ENCODE data around the gene PPIF. TPM values are rescaled to one million over a fixed set of nuclear protein-coding genes. Genes with fewer than 3 reads are reported as not detected.
A peak's percentile ranks its signal among the peaks of the same experiment; 100 is the strongest.

The PPIF gene
- total and polyA plus RNA-seq, 10 donors: 29.2 to 99.3 (median 67.5) TPM

GRCh38 chr10:79300711-79301110 is 46.6 kb upstream of the PPIF start:
- intact Hi-C loops (cut with DNase I; ENCODE audit: low total_unique reads): no loop called here
- Histone ChIP-seq H3K9me3 (no peaks in the 10 kb centered on the region), H3K27me3 (replicated peaks in 1 of 7) (no peaks in the 10 kb centered on the region), H3K4me3 (no peak overlapping the region), H3K27ac (peak overlapping the region in 1 of 8 donors; percentile 21), H3K4me1 (peaks cover 0 to 40% (median 18%) of the 10 kb centered on the region in 6 donors), H3K36me3 (peaks cover 0 to 100% (median 97%) of the 10 kb centered on the region in 6 donors)
- 86 to 94% (median 92%) methylated on average over 10 to 24 of the region's 24 CpGs for WGBS, 5 donors
- TF ChIP-seq POLR2AphosphoS5 (IDR thresholded peaks at IDR 0.05) (peak in 2 of 3 donors; percentile 57 to 69), POLR2A (IDR thresholded peaks at IDR 0.05) (no peak)
- DNase-seq: no peak

- 80 to 98% (median 91%) methylated on average over 12 to 19 of the region's 19 CpGs for WGBS, 5 donors
- H3K27ac ChIP-seq: peak overlapping the region in 2 of 8 donors; percentile 18 to 27
- intact Hi-C loops (cut with DNase I; ENCODE audit: low total_unique reads): no loop called here
Measured at GRCh38 chr10:79301754-79302530, 45.3 kb upstream of the PPIF start.

GRCh38 chr10:79303631-79304478 is 43.4 kb upstream of the PPIF start:
- WGBS, 5 donors: 90 to 97% (median 92%) methylated on average over 6 to 25 of the region's 25 CpGs
- no peak for DNase-seq
- Histone ChIP-seq H3K4me1 (peaks cover 0 to 14% (median 4%) of the 10 kb centered on the region in 6 donors), H3K36me3 (peaks cover under 1 to 100% (median 98%) of the 10 kb centered on the region in 6 donors), H3K4me3 (no peak overlapping the region), H3K27me3 (replicated peaks in 1 of 7) (no peaks in the 10 kb centered on the region), H3K9me3 (no peaks in the 10 kb centered on the region), H3K27ac (no peak overlapping the region)
- intact Hi-C loops (cut with DNase I; ENCODE audit: low total_unique reads): no loop called here
- TF ChIP-seq POLR2AphosphoS5 (IDR thresholded peaks at IDR 0.05) (peak in 2 of 3 donors; percentile 39 to 61), CTCF (IDR thresholded peaks at IDR 0.05 in 8 of 11, conservative IDR thresholded peaks at IDR 0.05 in 3 of 11) (no peak), POLR2A (IDR thresholded peaks at IDR 0.05) (no peak)

More at GRCh38 chr10:79301754-79302530, 45.3 kb upstream of the PPIF start:
- peaks cover 0 to 29% (median 11%) of the 10 kb centered on the region in 6 donors for H3K4me1 ChIP-seq
- H3K9me3 ChIP-seq: no peaks in the 10 kb centered on the region
- TF ChIP-seq POLR2AphosphoS5 (IDR thresholded peaks at IDR 0.05) (peak in 1 of 3 donors; percentile 61), POLR2A (IDR thresholded peaks at IDR 0.05) (no peak), CTCF (IDR thresholded peaks at IDR 0.05 in 8 of 11, conservative IDR thresholded peaks at IDR 0.05 in 3 of 11) (no peak)
- no peak for DNase-seq
- H3K36me3 ChIP-seq: peaks cover 0 to 100% (median 98%) of the 10 kb centered on the region in 6 donors
- no peak overlapping the region for H3K4me3 ChIP-seq
- no peaks in the 10 kb centered on the region for H3K27me3 ChIP-seq (replicated peaks in 1 of 7)

GRCh38 chr10:79304479-79305087 is 42.7 kb upstream of the PPIF start:
- intact Hi-C loops (cut with DNase I; ENCODE audit: low total_unique reads): no loop called here
- Histone ChIP-seq H3K9me3 (no peaks in the 10 kb centered on the region), H3K4me1 (peaks cover 0 to 14% (median 4%) of the 10 kb centered on the region in 6 donors), H3K4me3 (no peak overlapping the region), H3K27ac (no peak overlapping the region), H3K27me3 (replicated peaks in 1 of 7) (no peaks in the 10 kb centered on the region), H3K36me3 (peaks cover 3 to 100% (median 98%) of the 10 kb centered on the region in 6 donors)
- WGBS, 5 donors: 77 to 92% (median 79%) methylated on average over 6 of the region's 6 CpGs
- no peak for DNase-seq
- TF ChIP-seq POLR2A (IDR thresholded peaks at IDR 0.05) (no peak), CTCF (IDR thresholded peaks at IDR 0.05 in 8 of 11, conservative IDR thresholded peaks at IDR 0.05 in 3 of 11) (no peak), POLR2AphosphoS5 (IDR thresholded peaks at IDR 0.05) (no peak)
